HepG2 (cell line): ENCODE results near the gene TTC31. TPM values are rescaled to one million over a fixed set of nuclear protein-coding genes. Genes with fewer than 3 reads are reported as not detected.

Experiments
- ARNTL ChIP-seq: sonication (generic); formaldehyde crosslinking; IDR thresholded peaks from 2 replicates; pipeline ENCODE4 v1.4.0; 2020; ENCODE audit warnings: mild to moderate bottlenecking, missing genetic modification reagents
- ATF1 ChIP-seq: IDR thresholded peaks from 2 replicates; pipeline ENCODE4 v1.6.1; 2016; ENCODE audit warnings: mild to moderate bottlenecking, control low read depth
- BRCA1 ChIP-seq: sonication (generic); formaldehyde crosslinking; IDR thresholded peaks from 2 replicates; pipeline ENCODE4 v1.4.0; 2020; ENCODE audit warnings: missing genetic modification reagents
- CCDC6 ChIP-seq: sonication (generic); formaldehyde crosslinking; IDR thresholded peaks from 2 replicates; pipeline ENCODE4 v1.8.1; 2022; ENCODE audit warnings: mild to moderate bottlenecking, missing genetic modification reagents, moderate library complexity
- CEBPB ChIP-seq: IDR thresholded peaks from 2 replicates; pipeline ENCODE4 v1.6.1; 2011; ENCODE audit warnings: low read depth, low read length, improper control_type of control experiment, borderline replicate concordance
- EEA1 ChIP-seq: sonication (generic); formaldehyde crosslinking; IDR thresholded peaks from 2 replicates; pipeline ENCODE4 v1.5.1; 2020; ENCODE audit warnings: mild to moderate bottlenecking, missing genetic modification reagents, borderline replicate concordance
- ELF1 ChIP-seq: sonication (generic); formaldehyde crosslinking; IDR thresholded peaks from 2 replicates; pipeline ENCODE4 v1.4.0; 2020; ENCODE audit warnings: missing genetic modification reagents
- FOSL1 ChIP-seq: sonication (generic); formaldehyde crosslinking; IDR thresholded peaks from 2 replicates; pipeline ENCODE4 v1.9.0; 2021; ENCODE audit warnings: missing genetic modification reagents, borderline replicate concordance
- HMG20B ChIP-seq: conservative IDR thresholded peaks from 2 replicates; pipeline ENCODE4 v1.6.1; 2016; ENCODE audit warnings: missing genetic modification reagents, missing compliant biosample characterization
- NAIF1 ChIP-seq: sonication (generic); formaldehyde crosslinking; IDR thresholded peaks from 2 replicates; pipeline ENCODE4 v1.5.0; 2020; ENCODE audit warnings: mild to moderate bottlenecking, missing genetic modification reagents, borderline replicate concordance
- POGK ChIP-seq: sonication (generic); formaldehyde crosslinking; conservative IDR thresholded peaks from 2 replicates; pipeline ENCODE4 v1.8.0; 2022; ENCODE audit warnings: mild to moderate bottlenecking, moderate library complexity, missing genetic modification reagents
- RFXAP ChIP-seq: sonication (generic); formaldehyde crosslinking; IDR thresholded peaks from 2 replicates; pipeline ENCODE4 v1.4.0; 2020; ENCODE audit warnings: missing genetic modification reagents, borderline replicate concordance
- SP1 ChIP-seq, 2 experiments: fragments of 450-650 bp in 1 of 2; sonication (generic) in 1 of 2; formaldehyde crosslinking in 1 of 2; IDR thresholded peaks; 2 replicates each; pipeline versions ENCODE4 v1.4.0 to v1.6.1; 2016 to 2020; ENCODE audit warnings: missing genetic modification reagents in 1 of 2
- ZNF101 ChIP-seq: sonication (generic); formaldehyde crosslinking; IDR thresholded peaks from 2 replicates; pipeline ENCODE4 v1.4.0; 2020; ENCODE audit warnings: mild to moderate bottlenecking, low read depth, missing genetic modification reagents, borderline replicate concordance
- ZNF253 ChIP-seq: sonication (generic); formaldehyde crosslinking; IDR thresholded peaks from 2 replicates; pipeline ENCODE4 v1.8.0; 2022; ENCODE audit warnings: mild to moderate bottlenecking, missing genetic modification reagents, borderline replicate concordance
- ZNF549 ChIP-seq: sonication (generic); formaldehyde crosslinking; IDR thresholded peaks from 2 replicates; pipeline ENCODE4 v1.5.0; 2020; ENCODE audit warnings: missing genetic modification reagents
- ZNF710 ChIP-seq: sonication (generic); formaldehyde crosslinking; IDR thresholded peaks from 2 replicates; pipeline ENCODE4 v1.5.0; 2020; ENCODE audit warnings: mild to moderate bottlenecking, missing genetic modification reagents, borderline replicate concordance
- ZNF761 ChIP-seq: sonication (generic); formaldehyde crosslinking; conservative IDR thresholded peaks from 2 replicates; pipeline ENCODE4 v1.4.0; 2020; ENCODE audit warnings: mild to moderate bottlenecking, missing genetic modification reagents
- polyA plus RNA-seq, 8 experiments: library from polyadenylated mRNA; depleted of rRNA in 3 of 8; stranded (reverse) in 7 of 8; unstranded in 1 of 8; fragments of >200 nt; fragmentation: Illumina TruSeq in 4 of 8; extraction: Trizol in 4 of 8; gene quantifications; 2 replicates each; pipeline versions ENCODE4 v1.2.1 to v1.2.3, GENCODE V29; 2011 to 2016; ENCODE audit warnings: low read depth in 4 of 8, missing spikeins in 1 of 8, mixed read lengths in 1 of 8; ENCODE audit not compliant: insufficient read depth in 1 of 8
- total RNA-seq, 5 experiments: library from RNA; depleted of rRNA; stranded (reverse); fragments of >200 nt; fragmentation: Illumina TruSeq; extraction: Trizol; gene quantifications; 2 replicates each; pipeline ENCODE4 v1.2.3, GENCODE V29; 2016; ENCODE audit warnings: low read depth in 1 of 5
- TF ChIP-seq, protein P1 (sequence below): sonication (generic); formaldehyde crosslinking; IDR thresholded peaks from 2 replicates; pipeline ENCODE4 v1.4.0; 2020; ENCODE audit warnings: mild to moderate bottlenecking, missing genetic modification reagents
- TF ChIP-seq, protein P2 (sequence below): sonication (generic); formaldehyde crosslinking; IDR thresholded peaks from 2 replicates; pipeline ENCODE4 v1.4.0; 2020; ENCODE audit warnings: missing genetic modification reagents, mild to moderate bottlenecking, borderline replicate concordance

Gene TTC31
- total and polyA plus RNA-seq, 2 of the 13 experiments (the other 11 are each of a cell fraction or from before 2014, with no cell fraction given) = 28.3 to 39.5 TPM

GRCh38 chr2:74525717-74526648, 43.1 kb downstream of the TTC31 start, which contains the start of gene DQX1 (continued):
- no peak; the same call in 1 of the 2 replicates for TF ChIP-seq ZNF710 (CRISPR knock-in tag)
- TF ChIP-seq HMG20B (CRISPR knock-in tag) = 0 out of 2 replicates have a peak, but pooled peaks have one; percentile 10
- no peak for TF ChIP-seq EEA1
- no peak for TF ChIP-seq SP1 (IDR thresholded peaks at IDR 0.05)
- 0 out of 2 replicates have a peak, but pooled peaks have one; percentile 17 for TF ChIP-seq SP1 (CRISPR knock-in tag; IDR thresholded peaks at IDR 0.05)
- no peak for TF ChIP-seq ZNF761 (CRISPR knock-in tag)
- no peak for TF ChIP-seq ZNF101
- TF ChIP-seq RFXAP (CRISPR knock-in tag) = no peak; the same call in 1 of the 2 replicates
- TF ChIP-seq ATF1 = peak; percentile 86
- no peak for TF ChIP-seq ZNF549
- TF ChIP-seq, protein P1, sequence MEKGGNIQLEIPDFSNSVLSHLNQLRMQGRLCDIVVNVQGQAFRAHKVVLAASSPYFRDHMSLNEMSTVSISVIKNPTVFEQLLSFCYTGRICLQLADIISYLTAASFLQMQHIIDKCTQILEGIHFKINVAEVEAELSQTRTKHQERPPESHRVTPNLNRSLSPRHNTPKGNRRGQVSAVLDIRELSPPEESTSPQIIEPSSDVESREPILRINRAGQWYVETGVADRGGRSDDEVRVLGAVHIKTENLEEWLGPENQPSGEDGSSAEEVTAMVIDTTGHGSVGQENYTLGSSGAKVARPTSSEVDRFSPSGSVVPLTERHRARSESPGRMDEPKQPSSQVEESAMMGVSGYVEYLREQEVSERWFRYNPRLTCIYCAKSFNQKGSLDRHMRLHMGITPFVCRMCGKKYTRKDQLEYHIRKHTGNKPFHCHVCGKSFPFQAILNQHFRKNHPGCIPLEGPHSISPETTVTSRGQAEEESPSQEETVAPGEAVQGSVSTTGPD (CRISPR knock-in tag) = no peak
- TF ChIP-seq, protein P2, sequence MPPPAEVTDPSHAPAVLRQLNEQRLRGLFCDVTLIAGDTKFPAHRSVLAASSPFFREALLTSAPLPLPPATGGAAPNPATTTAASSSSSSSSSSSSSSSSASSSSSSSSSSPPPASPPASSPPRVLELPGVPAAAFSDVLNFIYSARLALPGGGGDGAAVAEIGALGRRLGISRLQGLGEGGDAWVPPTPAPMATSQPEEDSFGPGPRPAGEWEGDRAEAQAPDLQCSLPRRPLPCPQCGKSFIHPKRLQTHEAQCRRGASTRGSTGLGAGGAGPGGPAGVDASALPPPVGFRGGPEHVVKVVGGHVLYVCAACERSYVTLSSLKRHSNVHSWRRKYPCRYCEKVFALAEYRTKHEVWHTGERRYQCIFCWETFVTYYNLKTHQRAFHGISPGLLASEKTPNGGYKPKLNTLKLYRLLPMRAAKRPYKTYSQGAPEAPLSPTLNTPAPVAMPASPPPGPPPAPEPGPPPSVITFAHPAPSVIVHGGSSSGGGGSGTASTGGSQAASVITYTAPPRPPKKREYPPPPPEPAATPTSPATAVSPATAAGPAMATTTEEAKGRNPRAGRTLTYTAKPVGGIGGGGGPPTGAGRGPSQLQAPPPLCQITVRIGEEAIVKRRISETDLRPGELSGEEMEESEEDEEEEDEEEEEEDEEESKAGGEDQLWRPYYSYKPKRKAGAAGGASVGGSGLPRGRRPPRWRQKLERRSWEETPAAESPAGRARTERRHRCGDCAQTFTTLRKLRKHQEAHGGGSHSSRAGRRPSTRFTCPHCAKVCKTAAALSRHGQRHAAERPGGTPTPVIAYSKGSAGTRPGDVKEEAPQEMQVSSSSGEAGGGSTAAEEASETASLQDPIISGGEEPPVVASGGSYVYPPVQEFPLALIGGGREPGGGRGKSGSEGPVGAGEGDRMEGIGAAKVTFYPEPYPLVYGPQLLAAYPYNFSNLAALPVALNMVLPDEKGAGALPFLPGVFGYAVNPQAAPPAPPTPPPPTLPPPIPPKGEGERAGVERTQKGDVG (CRISPR knock-in tag) = no peak
- TF ChIP-seq ELF1 = peak; percentile 85
- TF ChIP-seq FOSL1 (CRISPR knock-in tag) = no peak
- no peak for TF ChIP-seq ARNTL (CRISPR knock-in tag)
- TF ChIP-seq ZNF253 (CRISPR knock-in tag) = no peak
- peak; percentile 60 for TF ChIP-seq CCDC6 (CRISPR knock-in tag)
- TF ChIP-seq BRCA1 = no peak
- TF ChIP-seq POGK (CRISPR knock-in tag) = 0 out of 2 replicates have a peak, but pooled peaks have one; percentile 33
- TF ChIP-seq CEBPB = no peak
- no peak for TF ChIP-seq NAIF1 (CRISPR knock-in tag)
